Retinal pigment epithelial cell (primary cell): ENCODE results near the gene PRKAG1.

ENCODE experiments used
- DNase-seq: peaks from one replicate; pipeline ENCODE4 v3.0.0-alpha.2; 2010; ENCODE audit warnings: low read depth
- H3K4me3 ChIP-seq: 2 replicates; pipeline ENCODE4 v1.5.1; 2011; ENCODE audit warnings: mild to moderate bottlenecking, low read length, control low read depth, moderate library complexity
- CTCF ChIP-seq: conservative IDR thresholded peaks from 2 replicates; pipeline ENCODE4 v1.5.1; 2011; ENCODE audit warnings: low read depth, low read length, control low read depth, inconsistent platforms

The PRKAG1 gene

DNA sequence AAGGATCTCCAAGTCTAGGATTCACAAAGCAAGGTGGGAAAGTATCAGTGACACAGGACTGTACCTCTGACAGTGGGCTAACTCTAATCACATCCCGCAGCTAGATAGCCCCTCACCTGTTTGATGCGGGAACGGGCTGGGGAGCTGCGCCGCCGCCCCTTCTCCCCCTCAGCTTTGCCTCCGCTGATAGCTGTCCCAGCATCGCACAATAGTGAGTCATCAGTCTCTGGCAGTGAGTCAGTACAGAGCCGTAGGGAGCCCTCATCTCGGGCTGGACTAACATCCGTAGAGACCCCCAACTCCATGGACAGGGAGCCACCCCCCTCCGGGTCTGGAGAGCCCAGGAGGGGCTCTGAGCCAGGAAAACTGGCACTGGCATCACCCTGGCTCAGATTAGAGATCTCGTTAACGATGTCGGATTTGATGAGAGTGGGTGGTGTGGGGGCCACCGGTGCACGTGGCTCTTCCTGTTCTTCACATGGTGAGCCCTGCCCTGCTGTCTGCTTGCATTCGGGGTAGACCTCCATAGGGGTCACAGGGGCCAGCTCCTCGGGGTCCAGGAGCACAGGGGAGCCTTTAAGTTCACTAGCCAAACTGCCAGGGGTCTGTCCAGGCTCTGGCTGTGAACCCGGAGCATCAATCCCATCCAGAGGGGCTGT lies 31.1 kb upstream of the PRKAG1 start:
- no peak for TF ChIP-seq CTCF

GRCh38 chr12:49048953-49049352 lies 30.4 kb upstream of the PRKAG1 start:
- TF ChIP-seq CTCF, result no peak
- no peak overlapping the region for H3K4me3 ChIP-seq
- DNase-seq, result no peak

More for the DNA sequence above, 31.1 kb upstream of the PRKAG1 start:
- DNase-seq, result no peak
- H3K4me3 ChIP-seq, result no peak overlapping the region

DNA sequence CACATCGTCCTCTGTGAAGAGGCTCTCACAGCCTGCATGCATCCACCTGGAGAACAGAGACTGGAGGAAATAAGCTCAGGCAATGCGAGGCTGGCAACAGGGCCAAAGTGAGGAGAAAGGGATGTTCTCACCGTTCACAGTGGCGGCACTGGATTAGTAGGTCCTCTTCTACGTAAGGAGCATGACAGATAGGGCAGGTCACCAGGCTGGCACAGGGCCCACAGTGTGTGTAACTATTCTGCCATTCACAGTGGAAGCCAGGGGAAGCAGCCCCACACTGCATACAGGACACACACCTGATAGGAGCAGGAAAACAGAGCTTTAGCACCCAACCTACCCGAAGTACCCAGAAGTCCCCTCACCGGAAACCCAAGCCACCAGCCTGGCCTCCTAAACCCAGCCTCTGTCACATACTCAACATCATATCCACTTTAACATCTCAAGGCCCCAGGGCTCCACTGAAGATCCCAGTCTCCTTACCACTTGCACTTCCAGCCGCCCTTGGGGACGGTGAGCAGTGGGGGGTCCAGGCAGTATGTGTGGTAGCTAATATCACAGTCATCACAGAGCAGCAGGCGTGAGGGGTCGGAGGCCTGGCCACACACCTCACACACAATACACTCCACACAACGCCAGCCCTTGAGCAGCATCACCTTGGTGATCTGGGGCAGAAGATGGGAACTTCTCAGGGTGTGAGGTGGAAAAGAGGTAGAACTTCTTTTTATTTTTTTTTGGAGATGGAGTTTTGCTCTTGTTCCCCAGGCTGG lies 27.7 kb upstream of the PRKAG1 start:
- TF ChIP-seq CTCF, result no peak
- DNase-seq, result no peak
- H3K4me3 ChIP-seq, result no peak overlapping the region

DNA sequence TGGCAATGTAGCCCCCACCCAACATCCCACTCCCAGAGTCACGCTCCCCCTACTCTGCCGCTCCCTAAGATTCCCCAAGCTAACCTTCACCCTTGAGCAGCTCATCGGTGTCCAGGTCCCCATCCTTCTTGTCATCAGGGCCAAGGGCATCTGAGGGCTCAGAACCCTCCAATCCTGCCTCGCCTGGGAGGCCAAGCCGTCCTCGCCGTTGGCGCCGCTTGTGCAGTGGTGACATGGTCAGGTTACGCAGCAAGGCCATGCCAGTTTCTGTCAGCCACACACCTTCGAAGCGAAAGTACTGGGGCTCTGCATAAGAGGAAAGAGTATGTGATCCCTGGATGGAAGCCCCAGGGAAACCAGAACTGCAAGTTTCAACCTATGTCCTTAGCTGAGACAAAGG lies 26.1 kb upstream of the PRKAG1 start:
- TF ChIP-seq CTCF, result no peak
- no peak for DNase-seq
- no peak overlapping the region for H3K4me3 ChIP-seq

GRCh38 chr12:49043856-49044258 lies 25.3 kb upstream of the PRKAG1 start:
- no peak for DNase-seq
- no peak overlapping the region for H3K4me3 ChIP-seq
- peak; percentile 84 for TF ChIP-seq CTCF

GRCh38 chr12:49043241-49043640 lies 24.7 kb upstream of the PRKAG1 start:
- TF ChIP-seq CTCF, result no peak
- H3K4me3 ChIP-seq, result no peak overlapping the region
- no peak for DNase-seq
